ENCODE measurements around the gene STMN1.
A peak's percentile ranks its signal among the peaks of the same experiment; 100 is the strongest.

STMN1 gene

DNA sequence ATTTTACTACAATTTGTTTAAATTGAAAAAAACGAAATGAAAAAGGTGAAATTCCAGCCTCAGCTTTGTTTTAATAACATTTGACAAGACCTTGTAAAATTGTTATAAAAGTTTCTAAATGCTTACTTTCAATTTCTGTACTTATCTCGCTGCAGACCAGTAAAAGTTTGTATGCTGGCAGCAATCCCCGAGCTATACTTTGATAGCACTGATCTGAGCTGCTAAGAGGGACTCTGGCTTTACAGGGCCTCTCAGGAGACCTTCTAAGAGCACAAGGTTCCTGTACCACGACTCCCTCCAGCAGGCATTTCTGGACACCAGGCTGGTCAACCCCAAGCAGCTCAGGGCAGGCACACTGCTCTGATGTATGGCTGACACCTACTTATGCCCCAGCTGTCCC, 13.1 kb downstream of the STMN1 start:
- no peaks in the 10 kb centered on the region for H3K79me2 ChIP-seq (ENCODE audit: control insufficient read depth, insufficient read depth, low read length, unreplicated experiment)
- no peaks in the 10 kb centered on the region for H3K27me3 ChIP-seq (ENCODE audit: insufficient read depth, low read length)
- peaks cover 43% of the 10 kb centered on the region for H3K4me1 ChIP-seq (ENCODE audit: control insufficient read depth, insufficient read depth, low read length, unreplicated experiment)
- H3K27ac ChIP-seq (ENCODE audit: low read depth, low read length) = peak overlapping the region; percentile 91
- no peaks in the 10 kb centered on the region for H3K36me3 ChIP-seq (ENCODE audit: insufficient read depth, low read length)
- no peak overlapping the region for H3K4me3 ChIP-seq (ENCODE audit: low read depth, low read length)
- H2AFZ ChIP-seq (ENCODE audit: low read length, unreplicated experiment) = no peak overlapping the region

DNA sequence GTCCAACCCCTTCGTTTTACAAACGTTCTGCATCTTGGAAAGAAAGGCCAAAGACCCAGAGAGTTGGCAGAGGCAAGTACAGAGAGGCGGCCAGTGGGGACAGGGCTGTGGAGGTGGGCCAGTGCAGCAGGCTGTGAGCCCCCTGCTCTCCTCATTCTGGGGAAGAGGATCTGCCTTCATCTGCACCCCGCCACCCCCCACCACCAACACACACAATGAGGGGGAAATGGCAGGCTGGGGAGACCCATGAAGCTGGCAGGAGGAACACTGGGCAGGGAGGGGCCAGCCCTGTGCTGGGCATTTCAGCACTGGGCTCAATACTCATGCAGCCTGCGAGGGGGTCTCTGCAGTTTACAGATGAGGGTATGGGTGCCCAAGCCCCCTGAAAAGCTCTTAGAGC, 14.6 kb downstream of the STMN1 start:
- H3K79me2 ChIP-seq (ENCODE audit: control insufficient read depth, insufficient read depth, low read length, unreplicated experiment) = no peaks in the 10 kb centered on the region
- peak overlapping the region; percentile 91 for H3K27ac ChIP-seq (ENCODE audit: low read depth, low read length)
- H3K27me3 ChIP-seq (ENCODE audit: insufficient read depth, low read length) = no peaks in the 10 kb centered on the region
- no peak overlapping the region for H2AFZ ChIP-seq (ENCODE audit: low read length, unreplicated experiment)
- peaks cover 41% of the 10 kb centered on the region for H3K4me1 ChIP-seq (ENCODE audit: control insufficient read depth, insufficient read depth, low read length, unreplicated experiment)
- peak overlapping the region; percentile 12; the same call in 1 of the 2 replicates for H3K4me3 ChIP-seq (ENCODE audit: low read depth, low read length)
- H3K36me3 ChIP-seq (ENCODE audit: insufficient read depth, low read length) = no peaks in the 10 kb centered on the region

DNA sequence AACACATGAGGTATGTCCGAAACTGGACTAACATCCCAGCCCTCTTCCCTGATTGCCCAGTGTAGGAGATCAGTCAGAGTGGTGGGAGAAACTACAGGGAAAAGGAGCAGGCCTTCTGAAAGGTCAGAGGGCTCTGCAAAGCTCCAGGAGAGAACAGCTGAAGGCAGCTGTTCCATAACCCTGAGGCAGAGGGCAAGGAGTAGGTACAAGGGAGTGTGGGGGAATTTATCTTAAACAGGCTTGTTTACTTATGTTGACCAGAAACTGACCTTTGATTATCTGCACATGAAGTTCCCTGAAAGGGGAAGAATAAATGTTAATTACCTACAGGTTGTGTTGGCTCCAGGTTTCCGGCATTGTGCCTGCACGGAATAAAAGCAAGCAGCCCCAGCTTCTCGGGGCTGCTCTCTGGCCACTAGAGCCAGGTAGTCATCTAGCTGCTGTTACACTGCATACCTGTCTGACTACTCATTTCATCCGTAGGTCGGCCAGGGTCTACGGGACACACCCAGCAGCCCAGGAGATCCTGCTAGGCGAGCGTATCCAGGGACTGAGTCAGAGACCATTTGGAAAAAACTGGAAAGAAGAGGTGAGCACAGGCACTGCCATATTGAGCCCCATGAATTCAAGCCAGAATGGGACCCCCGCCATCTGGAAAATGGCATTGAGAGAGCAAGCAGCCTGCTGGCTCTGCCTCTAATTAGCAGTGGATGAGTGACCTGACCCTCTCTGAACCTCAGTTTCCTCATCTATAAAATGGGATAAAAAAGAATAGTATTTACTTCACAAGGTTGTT, 15.8 kb downstream of the STMN1 start:
- H3K27ac ChIP-seq (ENCODE audit: low read depth, low read length) = no peak overlapping the region
- H3K79me2 ChIP-seq (ENCODE audit: control insufficient read depth, insufficient read depth, low read length, unreplicated experiment) = no peaks in the 10 kb centered on the region
- no peak overlapping the region for H3K4me3 ChIP-seq (ENCODE audit: low read depth, low read length)
- H3K4me1 ChIP-seq (ENCODE audit: control insufficient read depth, insufficient read depth, low read length, unreplicated experiment) = peaks cover 29% of the 10 kb centered on the region
- no peaks in the 10 kb centered on the region for H3K27me3 ChIP-seq (ENCODE audit: insufficient read depth, low read length)
- no peak overlapping the region for H2AFZ ChIP-seq (ENCODE audit: low read length, unreplicated experiment)
- no peaks in the 10 kb centered on the region for H3K36me3 ChIP-seq (ENCODE audit: insufficient read depth, low read length)

DNA sequence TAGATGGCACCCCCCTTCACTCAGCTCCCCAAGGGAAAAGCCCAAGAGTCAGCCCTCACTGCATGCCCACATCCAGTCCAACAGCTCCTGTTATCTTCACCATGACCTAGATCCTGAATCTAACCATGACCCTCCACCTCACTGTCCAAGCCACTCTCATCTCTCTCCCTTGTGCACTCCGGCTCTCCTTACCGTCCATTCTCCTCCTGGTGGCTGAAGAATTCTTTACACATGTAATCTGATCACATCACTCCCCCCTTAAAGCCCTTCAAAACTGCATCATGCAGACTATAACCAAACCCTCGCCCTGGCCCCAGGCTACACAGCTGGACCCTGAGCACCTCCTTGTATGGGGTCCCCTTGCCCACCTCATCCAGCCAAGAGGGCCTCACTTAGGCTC, 16.7 kb downstream of the STMN1 start:
- H3K79me2 ChIP-seq (ENCODE audit: control insufficient read depth, insufficient read depth, low read length, unreplicated experiment) = no peaks in the 10 kb centered on the region
- no peak overlapping the region for H3K4me3 ChIP-seq (ENCODE audit: low read depth, low read length)
- no peaks in the 10 kb centered on the region for H3K36me3 ChIP-seq (ENCODE audit: insufficient read depth, low read length)
- no peak overlapping the region for H3K27ac ChIP-seq (ENCODE audit: low read depth, low read length)
- no peaks in the 10 kb centered on the region for H3K27me3 ChIP-seq (ENCODE audit: insufficient read depth, low read length)
- no peak overlapping the region for H2AFZ ChIP-seq (ENCODE audit: low read length, unreplicated experiment)
- peaks cover 27% of the 10 kb centered on the region for H3K4me1 ChIP-seq (ENCODE audit: control insufficient read depth, insufficient read depth, low read length, unreplicated experiment)

DNA sequence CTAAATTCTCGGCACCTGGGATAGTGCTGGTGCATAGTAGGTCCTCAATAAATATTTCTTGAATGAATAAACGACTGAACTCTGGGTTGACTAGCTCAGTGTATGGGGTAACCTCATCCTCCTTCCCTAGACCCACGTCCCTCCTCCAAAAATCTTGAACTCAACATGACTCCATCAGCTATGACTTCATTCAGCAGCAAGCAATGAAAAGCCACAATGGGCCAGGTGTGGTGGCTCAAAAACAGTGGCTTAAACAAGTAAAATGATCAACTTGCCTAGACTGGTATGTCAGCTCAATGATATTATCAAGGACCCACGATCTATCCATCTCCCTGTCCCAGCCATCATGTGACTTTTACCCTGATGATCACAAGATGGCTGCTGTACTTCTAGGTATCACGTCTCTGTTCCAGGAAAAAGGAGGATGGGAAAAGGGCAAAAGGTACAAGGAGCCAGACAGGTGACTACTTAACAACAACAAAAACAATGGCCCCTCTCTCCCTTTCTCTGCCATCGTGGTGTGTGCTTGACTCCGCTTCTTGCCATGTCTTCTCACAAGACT, 17.7 kb downstream of the STMN1 start:
- Histone ChIP-seq H3K79me2 (ENCODE audit: control insufficient read depth, insufficient read depth, low read length, unreplicated experiment) (no peaks in the 10 kb centered on the region), H3K4me3 (ENCODE audit: low read depth, low read length) (no peak overlapping the region), H3K27ac (ENCODE audit: low read depth, low read length) (no peak overlapping the region), H3K4me1 (ENCODE audit: control insufficient read depth, insufficient read depth, low read length, unreplicated experiment) (peaks cover 27% of the 10 kb centered on the region), H3K27me3 (ENCODE audit: insufficient read depth, low read length) (no peaks in the 10 kb centered on the region), H2AFZ (ENCODE audit: low read length, unreplicated experiment) (no peak overlapping the region), H3K36me3 (ENCODE audit: insufficient read depth, low read length) (no peaks in the 10 kb centered on the region)

DNA sequence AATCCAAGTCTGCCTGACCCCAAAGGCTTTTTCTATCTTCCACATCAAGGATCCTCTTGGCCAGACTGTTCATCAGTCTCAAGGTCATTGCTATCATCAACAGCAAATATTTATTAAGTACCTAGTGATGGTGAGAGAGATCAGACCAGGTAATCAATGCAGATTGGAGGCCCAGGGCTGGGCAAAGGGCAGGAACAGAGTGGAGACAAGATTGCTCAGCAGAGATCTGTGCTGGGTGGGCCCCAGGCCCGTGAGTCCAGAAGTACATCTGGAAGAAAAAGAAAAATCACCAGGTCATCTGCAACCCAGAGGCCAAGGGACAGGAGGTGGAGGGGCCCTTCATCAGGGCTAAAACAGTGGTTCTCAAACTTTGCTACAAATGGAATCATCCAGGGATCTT, 20.6 kb downstream of the STMN1 start:
- Histone ChIP-seq H3K27ac (ENCODE audit: low read depth, low read length) (no peak overlapping the region), H3K4me1 (ENCODE audit: control insufficient read depth, insufficient read depth, low read length, unreplicated experiment) (peaks cover 4% of the 10 kb centered on the region), H3K4me3 (ENCODE audit: low read depth, low read length) (no peak overlapping the region), H2AFZ (ENCODE audit: low read length, unreplicated experiment) (no peak overlapping the region), H3K36me3 (ENCODE audit: insufficient read depth, low read length) (no peaks in the 10 kb centered on the region), H3K27me3 (ENCODE audit: insufficient read depth, low read length) (no peaks in the 10 kb centered on the region), H3K79me2 (ENCODE audit: control insufficient read depth, insufficient read depth, low read length, unreplicated experiment) (no peaks in the 10 kb centered on the region)

DNA sequence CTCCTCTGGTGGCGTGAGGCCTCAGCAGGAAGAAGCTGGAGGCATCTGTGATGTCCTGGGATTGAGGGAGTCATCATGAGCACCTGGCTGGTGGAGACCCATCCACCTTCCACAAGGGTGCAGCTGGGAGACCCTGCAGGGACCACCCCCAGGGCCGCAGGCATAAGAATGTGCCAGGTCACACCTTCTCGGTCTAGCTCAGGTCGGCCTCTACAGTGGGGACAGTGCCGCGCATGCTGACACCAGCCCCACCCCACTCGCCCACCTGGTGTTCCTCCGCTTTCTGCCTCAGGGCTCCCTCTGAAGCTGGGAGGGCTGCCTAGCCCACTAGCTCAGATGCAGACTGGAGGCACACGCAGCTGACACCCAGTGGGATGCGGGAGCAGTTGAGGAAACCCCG, 25.0 kb downstream of the STMN1 start:
- Histone ChIP-seq H3K79me2 (ENCODE audit: control insufficient read depth, insufficient read depth, low read length, unreplicated experiment) (no peaks in the 10 kb centered on the region), H3K4me1 (ENCODE audit: control insufficient read depth, insufficient read depth, low read length, unreplicated experiment) (no peaks in the 10 kb centered on the region), H3K4me3 (ENCODE audit: low read depth, low read length) (no peak overlapping the region), H3K36me3 (ENCODE audit: insufficient read depth, low read length) (no peaks in the 10 kb centered on the region), H3K27me3 (ENCODE audit: insufficient read depth, low read length) (no peaks in the 10 kb centered on the region), H2AFZ (ENCODE audit: low read length, unreplicated experiment) (no peak overlapping the region), H3K27ac (ENCODE audit: low read depth, low read length) (no peak overlapping the region)

DNA sequence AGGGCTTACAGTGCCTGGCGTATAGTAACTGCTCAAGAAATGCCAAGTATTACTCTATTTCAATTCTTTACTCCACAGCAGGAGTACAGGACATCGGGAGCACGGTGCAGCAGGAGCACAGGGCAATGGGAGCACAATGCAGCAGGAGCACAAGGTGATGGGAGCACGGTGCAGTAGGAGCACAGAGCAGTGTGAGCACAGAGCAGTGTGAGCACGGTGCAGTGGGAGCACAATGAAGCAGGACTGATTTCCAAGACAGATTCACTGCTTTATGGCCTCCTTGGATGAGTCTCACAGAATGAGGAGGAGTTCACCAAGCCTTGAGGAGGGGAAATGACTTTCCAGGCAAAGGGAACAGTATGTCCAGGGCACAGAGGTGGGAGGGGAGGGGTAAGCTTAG, 25.7 kb downstream of the STMN1 start:
- Histone ChIP-seq H3K4me3 (ENCODE audit: low read depth, low read length) (no peak overlapping the region), H3K79me2 (ENCODE audit: control insufficient read depth, insufficient read depth, low read length, unreplicated experiment) (no peaks in the 10 kb centered on the region), H3K27ac (ENCODE audit: low read depth, low read length) (no peak overlapping the region), H3K4me1 (ENCODE audit: control insufficient read depth, insufficient read depth, low read length, unreplicated experiment) (no peaks in the 10 kb centered on the region), H3K36me3 (ENCODE audit: insufficient read depth, low read length) (no peaks in the 10 kb centered on the region), H2AFZ (ENCODE audit: low read length, unreplicated experiment) (no peak overlapping the region), H3K27me3 (ENCODE audit: insufficient read depth, low read length) (no peaks in the 10 kb centered on the region)

DNA sequence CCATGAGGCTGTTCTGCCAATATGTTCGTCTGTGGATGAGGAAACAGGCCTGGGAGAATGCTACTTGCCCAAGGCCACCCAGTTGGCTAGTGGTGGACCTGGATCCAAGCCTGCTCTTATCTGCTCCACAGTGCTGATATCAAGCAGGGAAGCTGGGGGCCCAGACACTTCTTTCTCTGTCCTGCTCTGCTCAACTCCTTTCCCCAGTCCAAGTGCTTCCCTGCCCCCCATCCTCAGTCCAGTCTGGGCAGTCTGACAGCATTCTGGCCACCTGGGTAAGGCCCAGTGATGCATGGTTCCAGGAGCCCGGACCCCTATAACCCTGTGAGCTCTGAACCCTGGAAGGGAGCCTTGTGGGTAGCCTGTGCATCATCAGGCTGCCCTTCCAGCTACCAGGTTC, 26.5 kb downstream of the STMN1 start:
- Histone ChIP-seq H3K79me2 (ENCODE audit: control insufficient read depth, insufficient read depth, low read length, unreplicated experiment) (no peaks in the 10 kb centered on the region), H3K36me3 (ENCODE audit: insufficient read depth, low read length) (no peaks in the 10 kb centered on the region), H3K27me3 (ENCODE audit: insufficient read depth, low read length) (no peaks in the 10 kb centered on the region), H3K4me1 (ENCODE audit: control insufficient read depth, insufficient read depth, low read length, unreplicated experiment) (no peaks in the 10 kb centered on the region), H3K4me3 (ENCODE audit: low read depth, low read length) (no peak overlapping the region), H2AFZ (ENCODE audit: low read length, unreplicated experiment) (no peak overlapping the region), H3K27ac (ENCODE audit: low read depth, low read length) (no peak overlapping the region)

DNA sequence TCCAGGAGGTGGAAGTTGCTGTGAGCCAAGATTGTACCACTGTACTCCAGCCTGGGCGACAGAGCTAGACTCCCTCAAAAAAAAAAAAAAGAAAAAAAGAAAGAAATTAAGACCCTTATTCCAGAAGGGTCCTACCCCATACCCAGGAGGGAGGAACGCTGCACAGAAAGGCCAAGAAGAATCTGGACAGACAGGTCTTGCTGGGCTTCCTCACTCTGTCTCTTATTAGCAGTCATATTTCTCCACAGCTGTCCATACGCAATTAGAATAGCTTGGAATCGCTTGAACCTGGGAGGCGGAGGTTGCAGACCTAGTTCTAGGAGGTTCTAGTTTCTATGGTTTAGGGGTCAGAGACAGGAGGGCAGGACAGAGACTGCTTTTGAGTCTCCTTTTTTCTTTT, 27.5 kb downstream of the STMN1 start:
- no peak overlapping the region for H2AFZ ChIP-seq (ENCODE audit: low read length, unreplicated experiment)

DNA sequence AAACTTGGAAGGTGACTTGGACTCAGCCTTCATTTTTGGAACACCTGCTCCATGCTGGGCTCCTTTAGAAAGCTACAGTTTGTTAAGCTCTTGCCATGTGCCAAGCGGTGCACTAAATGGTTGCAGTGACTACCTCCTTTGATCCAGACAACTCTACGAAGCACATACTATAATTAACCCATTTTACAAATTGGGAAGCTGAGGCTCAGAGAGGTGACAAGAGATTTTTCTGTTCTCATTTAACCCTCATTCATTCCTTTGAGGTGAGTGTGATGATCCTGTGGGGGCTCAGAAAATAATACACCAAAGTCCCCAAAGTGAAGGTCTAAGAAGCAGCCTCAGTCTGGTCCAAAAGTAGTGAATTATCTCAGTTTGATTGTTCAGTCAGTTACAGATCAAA, 29.1 kb downstream of the STMN1 start:
- Histone ChIP-seq H3K36me3 (ENCODE audit: insufficient read depth, low read length) (no peaks in the 10 kb centered on the region), H3K27me3 (ENCODE audit: insufficient read depth, low read length) (no peaks in the 10 kb centered on the region), H3K79me2 (ENCODE audit: control insufficient read depth, insufficient read depth, low read length, unreplicated experiment) (peaks cover 13% of the 10 kb centered on the region), H3K4me3 (ENCODE audit: low read depth, low read length) (no peak overlapping the region), H3K27ac (ENCODE audit: low read depth, low read length) (no peak overlapping the region), H3K4me1 (ENCODE audit: control insufficient read depth, insufficient read depth, low read length, unreplicated experiment) (peaks cover 16% of the 10 kb centered on the region), H2AFZ (ENCODE audit: low read length, unreplicated experiment) (no peak overlapping the region)

More for the DNA sequence above, 27.5 kb downstream of the STMN1 start:
- H3K4me1 ChIP-seq (ENCODE audit: control insufficient read depth, insufficient read depth, low read length, unreplicated experiment) = peaks cover 7% of the 10 kb centered on the region
- H3K36me3 ChIP-seq (ENCODE audit: insufficient read depth, low read length) = no peaks in the 10 kb centered on the region
- H3K79me2 ChIP-seq (ENCODE audit: control insufficient read depth, insufficient read depth, low read length, unreplicated experiment) = peaks cover 7% of the 10 kb centered on the region
- no peak overlapping the region for H3K27ac ChIP-seq (ENCODE audit: low read depth, low read length)
- H3K27me3 ChIP-seq (ENCODE audit: insufficient read depth, low read length) = no peaks in the 10 kb centered on the region
- no peak overlapping the region for H3K4me3 ChIP-seq (ENCODE audit: low read depth, low read length)

Data from ACC112 (cell line).